Smooth muscle cell (in vitro differentiated cells): Measurements from ENCODE around the gene ENPP3. TPM values are rescaled to one million over a fixed set of nuclear protein-coding genes. Genes with fewer than 3 reads are reported as not detected.

Source experiments
- DNase-seq: peaks from one replicate; lab custom pipeline; 2025; ENCODE audit not compliant: unreplicated experiment; lab: John Stamatoyannopoulos, UW
- H2AFZ ChIP-seq: fragments of 200-600 bp; sonication (generic); 2 replicates; pipeline ENCODE4 v1.6.0; 2016; ENCODE audit warnings: antibody characterized with exemption, low read depth, mild to moderate bottlenecking
- H3F3A ChIP-seq: fragments of 200-600 bp; sonication (generic); 2 replicates; pipeline ENCODE4 v1.6.0; 2017; ENCODE audit warnings: antibody characterized with exemption, low read depth
- H3K27ac ChIP-seq: fragments of 200-600 bp; sonication (generic); 2 replicates; pipeline ENCODE4 v1.5.1; 2016; ENCODE audit warnings: low read depth, mild to moderate bottlenecking
- H3K27me3 ChIP-seq: fragments of 200-600 bp; sonication (generic); 2 replicates; pipeline ENCODE4 v1.6.1; 2016; ENCODE audit warnings: low read depth, mild to moderate bottlenecking
- H3K36me3 ChIP-seq: fragments of 200-600 bp; sonication (generic); 2 replicates; pipeline ENCODE4 v1.5.1; 2016; ENCODE audit warnings: low read depth
- H3K4me1 ChIP-seq: fragments of 200-600 bp; sonication (generic); 2 replicates; pipeline ENCODE4 v1.5.1; 2016; ENCODE audit warnings: low read depth
- H3K4me2 ChIP-seq: fragments of 200-600 bp; sonication (generic); 2 replicates; pipeline ENCODE4 v1.6.0; 2016; ENCODE audit warnings: mild to moderate bottlenecking
- H3K4me3 ChIP-seq: fragments of 200-600 bp; sonication (generic); 2 replicates; pipeline ENCODE4 v1.5.1; 2016; ENCODE audit warnings: mild to moderate bottlenecking
- H3K79me2 ChIP-seq: fragments of 200-600 bp; sonication (generic); 2 replicates; pipeline ENCODE4 v1.6.0; 2016; ENCODE audit warnings: low read depth, mild to moderate bottlenecking
- H3K9ac ChIP-seq: fragments of 200-600 bp; sonication (generic); 2 replicates; pipeline ENCODE4 v1.6.0; 2016; ENCODE audit warnings: low read depth
- H3K9me3 ChIP-seq: fragments of 200-600 bp; sonication (generic); replicated peaks from 2 replicates; pipeline ENCODE4 v1.5.1; 2016; ENCODE audit warnings: low read depth
- H4K20me1 ChIP-seq: fragments of 200-600 bp; sonication (generic); 2 replicates; pipeline ENCODE4 v1.6.0; 2016; ENCODE audit warnings: low read depth
- WGBS: methylation state at CpG from one replicate; pipeline ENCODE4 v1.1.7; 2016; ENCODE audit warnings: low lambda C conversion rate; 5-methylcytosine and 5-hydroxymethylcytosine counted together
- polyA plus RNA-seq: library from polyadenylated mRNA; unstranded; fragments of >200 nt; fragmentation: Nextera tagmentation; extraction: Ambion mirVana; gene quantifications from 2 replicates; pipeline ENCODE4 v1.2.1, GENCODE V29; 2016
- total RNA-seq: library from RNA; depleted of rRNA; stranded (reverse); fragments of >200 nt; gene quantifications from 2 replicates; pipeline ENCODE4 v1.2.3, GENCODE V29; 2014
- TF ChIP-seq, protein P1 (sequence below): fragments of 200-600 bp; sonication (generic); IDR thresholded peaks from 2 replicates; pipeline ENCODE4 v1.5.1; 2017; ENCODE audit warnings: borderline replicate concordance, mild to moderate bottlenecking, antibody characterized with exemption; ENCODE audit not compliant: insufficient read depth, poor library complexity, severe bottlenecking

The ENPP3 gene
- total and polyA plus RNA-seq, 2 experiments from 2014 or later = 0.16 to 0.18 TPM

DNA sequence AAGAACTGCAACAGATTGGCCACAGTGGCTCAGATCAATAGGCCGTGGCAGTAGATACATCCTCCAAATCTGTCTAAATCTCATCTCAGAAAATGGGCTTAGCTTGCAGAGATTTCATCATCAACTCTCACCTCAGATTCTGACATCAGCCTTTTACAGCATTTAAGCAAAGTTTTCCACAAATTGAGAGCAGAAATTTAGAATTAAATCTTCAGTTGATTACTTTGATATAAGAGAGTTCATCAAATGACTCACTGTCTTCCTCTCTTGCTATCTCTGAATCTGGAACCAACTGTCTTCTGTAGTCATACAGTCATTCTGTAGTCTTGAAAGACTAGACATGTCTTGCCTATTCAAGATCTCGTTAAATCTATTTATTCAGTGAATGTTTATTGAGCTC, 118.9 kb downstream of the ENPP3 start:
- peaks cover 18% of the 10 kb centered on the region for H3K4me1 ChIP-seq
- 52% methylated on average over 2 of the region's 2 CpGs for WGBS
- no peaks in the 10 kb centered on the region for H3F3A ChIP-seq
- no peaks in the 10 kb centered on the region for H3K27me3 ChIP-seq
- TF ChIP-seq, protein P1, sequence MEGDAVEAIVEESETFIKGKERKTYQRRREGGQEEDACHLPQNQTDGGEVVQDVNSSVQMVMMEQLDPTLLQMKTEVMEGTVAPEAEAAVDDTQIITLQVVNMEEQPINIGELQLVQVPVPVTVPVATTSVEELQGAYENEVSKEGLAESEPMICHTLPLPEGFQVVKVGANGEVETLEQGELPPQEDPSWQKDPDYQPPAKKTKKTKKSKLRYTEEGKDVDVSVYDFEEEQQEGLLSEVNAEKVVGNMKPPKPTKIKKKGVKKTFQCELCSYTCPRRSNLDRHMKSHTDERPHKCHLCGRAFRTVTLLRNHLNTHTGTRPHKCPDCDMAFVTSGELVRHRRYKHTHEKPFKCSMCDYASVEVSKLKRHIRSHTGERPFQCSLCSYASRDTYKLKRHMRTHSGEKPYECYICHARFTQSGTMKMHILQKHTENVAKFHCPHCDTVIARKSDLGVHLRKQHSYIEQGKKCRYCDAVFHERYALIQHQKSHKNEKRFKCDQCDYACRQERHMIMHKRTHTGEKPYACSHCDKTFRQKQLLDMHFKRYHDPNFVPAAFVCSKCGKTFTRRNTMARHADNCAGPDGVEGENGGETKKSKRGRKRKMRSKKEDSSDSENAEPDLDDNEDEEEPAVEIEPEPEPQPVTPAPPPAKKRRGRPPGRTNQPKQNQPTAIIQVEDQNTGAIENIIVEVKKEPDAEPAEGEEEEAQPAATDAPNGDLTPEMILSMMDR = no peak
- H2AFZ ChIP-seq = no peak overlapping the region
- peak overlapping the region; percentile 50 for H3K4me2 ChIP-seq
- H3K36me3 ChIP-seq = no peaks in the 10 kb centered on the region
- peak overlapping the region; percentile 98 for H3K27ac ChIP-seq
- H3K79me2 ChIP-seq = no peaks in the 10 kb centered on the region
- H4K20me1 ChIP-seq = no peaks in the 10 kb centered on the region
- H3K9ac ChIP-seq = peak overlapping the region; percentile 87
- DNase-seq = no peak
- no peak overlapping the region for H3K4me3 ChIP-seq
- no peaks in the 10 kb centered on the region for H3K9me3 ChIP-seq

DNA sequence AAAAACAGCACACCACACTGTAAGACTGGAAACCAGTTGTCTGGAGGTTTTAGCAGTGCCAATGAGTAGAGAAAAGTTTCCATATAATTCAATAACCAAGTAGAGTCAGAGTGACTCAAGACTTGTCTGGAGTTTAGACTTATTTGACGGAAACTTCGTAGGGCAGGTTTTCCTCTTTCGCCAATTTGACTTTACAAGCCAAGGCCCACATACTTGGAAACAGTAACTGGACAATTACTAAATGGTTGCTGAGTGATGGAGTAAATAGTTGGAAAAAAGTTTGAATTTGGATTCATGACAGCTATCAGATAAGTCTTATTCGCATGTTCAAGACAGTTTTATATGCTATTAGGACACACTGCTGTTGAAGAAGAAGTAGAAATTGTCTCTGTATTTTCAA, 121.8 kb downstream of the ENPP3 start:
- no peak for DNase-seq
- TF ChIP-seq, protein P1 = no peak

DNA sequence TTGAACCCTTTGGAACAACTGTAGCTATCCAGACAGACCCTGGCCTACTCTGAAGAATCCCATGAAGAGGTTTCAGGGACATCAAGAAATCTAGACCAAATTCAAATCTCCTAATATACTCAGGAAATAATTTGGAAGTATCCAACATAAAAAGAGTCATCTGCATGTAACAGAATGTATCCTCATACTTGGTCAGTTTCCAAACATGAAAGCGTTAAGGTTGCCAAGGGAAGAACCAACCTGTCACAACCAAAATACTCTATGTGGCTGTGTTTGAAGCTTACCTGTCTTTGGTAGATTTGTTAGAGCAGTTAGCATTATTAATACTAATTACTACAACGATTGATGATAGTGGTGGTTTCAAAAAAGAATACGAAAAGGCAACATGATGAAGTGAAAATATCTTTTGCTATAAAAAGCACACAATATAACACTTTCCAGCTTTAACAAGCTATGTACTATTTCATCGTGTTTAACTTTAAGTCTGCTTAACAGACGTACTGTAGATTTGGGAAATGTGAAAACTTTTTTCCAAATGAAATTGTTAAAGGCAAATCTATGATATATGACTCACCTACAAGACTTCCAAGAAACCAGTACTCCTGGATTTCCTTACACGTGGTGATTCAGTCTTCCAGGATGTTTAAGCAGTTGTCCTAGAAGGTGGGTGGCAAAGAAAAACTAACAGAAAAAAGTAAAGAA, 124.1 kb downstream of the ENPP3 start:
- H3K36me3 ChIP-seq = no peaks in the 10 kb centered on the region
- H3K27me3 ChIP-seq = no peaks in the 10 kb centered on the region
- H3K4me2 ChIP-seq = peak overlapping the region; percentile 17
- no peaks in the 10 kb centered on the region for H3K9me3 ChIP-seq
- H3K9ac ChIP-seq = no peak overlapping the region
- H3K27ac ChIP-seq = peak overlapping the region; percentile 70
- H3K4me1 ChIP-seq = peaks cover 14% of the 10 kb centered on the region
- no peak overlapping the region for H2AFZ ChIP-seq
- H3K79me2 ChIP-seq = no peaks in the 10 kb centered on the region
- WGBS = 51% methylated on average over 6 of the region's 6 CpGs
- TF ChIP-seq, protein P1 = no peak
- no peak overlapping the region for H3K4me3 ChIP-seq
- peaks cover 18% of the 10 kb centered on the region for H3F3A ChIP-seq
- no peaks in the 10 kb centered on the region for H4K20me1 ChIP-seq
- no peak for DNase-seq

More for the DNA sequence above, 121.8 kb downstream of the ENPP3 start:
- Histone ChIP-seq H4K20me1 (no peaks in the 10 kb centered on the region), H3K9me3 (no peaks in the 10 kb centered on the region), H3K4me2 (peak overlapping the region; percentile 7), H3F3A (peaks cover 11% of the 10 kb centered on the region), H2AFZ (no peak overlapping the region), H3K36me3 (no peaks in the 10 kb centered on the region), H3K79me2 (no peaks in the 10 kb centered on the region), H3K27ac (peak overlapping the region; percentile 70), H3K27me3 (no peaks in the 10 kb centered on the region), H3K4me3 (no peak overlapping the region), H3K4me1 (peaks cover 14% of the 10 kb centered on the region), H3K9ac (no peak overlapping the region)
- 43% methylated on average over 4 of the region's 4 CpGs for WGBS

DNA sequence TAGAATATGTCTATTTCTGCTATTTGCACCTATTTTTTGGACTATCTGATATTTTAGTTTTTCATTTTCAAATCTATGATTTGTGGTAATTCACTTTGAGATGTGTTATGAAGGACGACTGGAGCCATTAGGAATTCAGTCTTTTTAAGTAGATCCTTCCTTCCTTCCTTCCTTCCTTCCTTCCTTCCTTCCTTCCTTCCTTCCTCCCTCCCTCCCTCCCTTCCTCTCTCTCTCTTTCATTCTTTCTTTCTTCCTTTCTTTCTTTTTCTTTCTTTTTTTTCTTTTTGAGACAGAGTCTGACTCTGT, 124.6 kb downstream of the ENPP3 start:
- 94% methylated on average over 1 of the region's 1 CpG for WGBS
- no peak overlapping the region for H2AFZ ChIP-seq
- no peaks in the 10 kb centered on the region for H3K27me3 ChIP-seq
- no peaks in the 10 kb centered on the region for H3K79me2 ChIP-seq
- no peak overlapping the region for H3K4me3 ChIP-seq
- TF ChIP-seq, protein P1 = no peak
- no peak overlapping the region for H3K9ac ChIP-seq
- no peaks in the 10 kb centered on the region for H3K9me3 ChIP-seq
- H3K4me2 ChIP-seq = no peak overlapping the region
- no peaks in the 10 kb centered on the region for H3K36me3 ChIP-seq
- peaks cover 18% of the 10 kb centered on the region for H3F3A ChIP-seq
- H3K4me1 ChIP-seq = peaks cover 18% of the 10 kb centered on the region
- DNase-seq = no peak
- no peaks in the 10 kb centered on the region for H4K20me1 ChIP-seq
- H3K27ac ChIP-seq = peak overlapping the region; percentile 70
